T1000 (cell line): ENCODE results near the gene CEP120.
A peak's percentile ranks its signal among the peaks of the same experiment; 100 is the strongest.

Source experiments
- DNase-seq: peaks from one replicate; lab custom pipeline; 2025; ENCODE audit warnings: mixed read lengths; lab: John Stamatoyannopoulos, UW

Gene CEP120

DNA sequence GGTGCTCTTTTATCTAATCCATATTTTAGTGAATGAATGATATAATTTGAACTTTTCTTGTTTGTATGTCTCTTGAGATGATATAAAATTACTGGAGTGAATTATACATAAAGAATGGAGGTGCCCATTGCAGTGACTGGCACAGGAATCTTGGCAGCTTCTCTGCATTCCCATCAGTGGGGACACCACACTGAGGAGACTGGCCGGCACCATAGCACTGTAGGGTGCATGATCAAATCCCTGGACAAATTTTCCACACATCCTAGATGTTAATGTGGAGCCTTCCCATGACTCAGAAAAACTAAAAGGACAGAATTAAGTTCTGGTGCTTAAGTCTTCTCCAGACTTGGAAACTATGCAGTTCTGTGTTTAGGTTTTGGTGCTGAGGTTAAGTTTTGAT lies 124.1 kb downstream of the CEP120 start:
- no peak for DNase-seq

DNA sequence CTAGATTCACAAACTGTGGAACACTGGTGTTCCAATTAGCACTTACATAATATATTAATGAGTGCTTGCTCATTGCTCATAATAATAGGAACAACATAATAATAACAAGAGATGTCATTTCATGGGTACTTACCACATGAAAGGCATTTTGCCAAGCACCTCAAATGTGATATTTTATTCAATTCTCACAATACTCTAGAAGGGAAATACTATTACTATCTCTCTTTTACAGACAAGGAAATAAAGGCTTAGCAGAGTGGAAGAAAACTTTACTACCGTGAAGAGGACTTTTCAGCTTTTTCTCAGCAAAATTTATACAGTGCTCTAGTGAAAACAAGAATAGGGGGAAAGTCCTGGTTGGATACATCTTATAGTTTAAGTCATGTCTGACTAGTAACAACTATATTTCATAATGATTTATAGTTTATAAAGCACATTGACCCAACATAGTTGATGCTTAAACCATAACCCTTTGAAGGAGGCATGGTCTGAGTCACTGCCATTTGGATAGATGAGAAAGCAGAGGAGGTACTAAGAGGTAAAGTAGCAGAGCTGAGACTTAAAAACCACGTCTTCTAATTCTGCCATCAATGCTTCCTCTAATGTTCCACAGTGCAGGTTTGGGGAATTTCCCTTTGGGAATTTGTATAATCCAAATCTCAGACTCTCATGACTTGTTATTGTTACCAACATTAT lies 124.7 kb downstream of the CEP120 start:
- DNase-seq = no peak

DNA sequence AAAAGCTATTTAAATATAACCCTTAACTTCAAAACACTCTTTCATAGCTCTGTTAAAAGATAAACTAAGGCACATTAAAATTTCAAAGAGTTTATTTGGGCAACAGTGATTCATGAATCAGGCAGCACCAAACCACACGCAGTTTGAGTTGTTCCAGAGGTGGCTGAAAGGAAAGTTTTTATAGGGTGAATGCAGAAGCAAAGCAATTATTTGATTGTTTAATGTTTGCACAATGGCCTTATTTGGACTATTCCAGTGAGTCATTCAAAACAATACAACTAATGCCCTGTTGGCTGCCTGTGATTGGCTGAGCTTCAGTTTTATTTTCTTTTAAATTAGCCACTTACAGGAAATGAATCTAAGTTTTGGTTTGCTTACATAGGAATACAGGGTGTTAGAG lies 125.3 kb downstream of the CEP120 start:
- peak; percentile 31 for DNase-seq

DNA sequence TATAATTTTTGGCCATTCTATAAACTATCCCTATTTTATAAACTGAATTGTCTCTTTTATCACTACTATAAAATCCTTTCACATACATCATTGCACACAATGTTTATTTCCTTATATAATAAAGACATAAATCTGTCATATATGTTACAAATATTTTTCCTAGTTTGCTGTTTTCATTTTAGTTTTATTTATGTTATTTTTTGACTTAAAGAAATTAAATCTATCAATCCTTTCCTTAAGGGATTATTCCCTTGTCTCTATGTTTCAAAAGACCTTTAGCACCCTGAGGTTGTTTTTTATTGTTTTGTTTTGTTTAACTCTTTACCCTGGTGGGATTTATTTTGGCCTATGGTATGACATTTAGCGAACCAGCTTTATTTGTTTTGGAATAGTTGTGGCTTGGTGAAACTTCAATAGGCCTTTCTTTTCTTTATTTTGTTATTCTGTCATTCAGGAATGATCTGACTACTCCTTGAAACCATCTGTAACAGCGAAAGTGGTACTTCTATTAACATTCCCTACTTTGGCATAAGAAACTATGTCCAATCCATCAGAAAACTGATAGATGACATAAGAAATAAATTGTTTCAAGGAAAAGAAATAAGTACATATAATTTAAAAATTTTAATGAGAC lies 125.9 kb downstream of the CEP120 start:
- no peak for DNase-seq
